ENCODE data around the gene SRP19.

DNA sequence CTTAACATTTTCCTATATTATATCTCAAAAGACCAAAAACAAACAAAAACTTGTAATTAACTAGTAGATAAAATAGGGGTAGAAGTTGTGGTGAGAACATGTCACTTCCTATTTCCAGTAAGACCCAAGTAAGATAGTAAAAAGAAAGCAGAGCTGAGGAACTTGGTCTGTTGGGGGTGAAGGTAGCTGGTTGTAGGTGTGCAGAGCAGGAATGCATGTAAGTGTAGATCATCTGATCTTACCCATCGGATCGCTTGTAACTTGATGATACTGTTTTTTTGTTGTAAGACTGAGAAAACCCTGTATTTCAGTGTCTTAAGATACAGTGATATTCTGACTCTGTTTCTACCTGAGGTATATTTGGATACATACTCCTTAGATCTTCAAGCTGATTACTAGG, 5.7 kb downstream of the SRP19 start:
- no peak for TF ChIP-seq EZH2 (IDR thresholded peaks at IDR 0.05; ENCODE audit: low read length)
- TF ChIP-seq, protein P1, sequence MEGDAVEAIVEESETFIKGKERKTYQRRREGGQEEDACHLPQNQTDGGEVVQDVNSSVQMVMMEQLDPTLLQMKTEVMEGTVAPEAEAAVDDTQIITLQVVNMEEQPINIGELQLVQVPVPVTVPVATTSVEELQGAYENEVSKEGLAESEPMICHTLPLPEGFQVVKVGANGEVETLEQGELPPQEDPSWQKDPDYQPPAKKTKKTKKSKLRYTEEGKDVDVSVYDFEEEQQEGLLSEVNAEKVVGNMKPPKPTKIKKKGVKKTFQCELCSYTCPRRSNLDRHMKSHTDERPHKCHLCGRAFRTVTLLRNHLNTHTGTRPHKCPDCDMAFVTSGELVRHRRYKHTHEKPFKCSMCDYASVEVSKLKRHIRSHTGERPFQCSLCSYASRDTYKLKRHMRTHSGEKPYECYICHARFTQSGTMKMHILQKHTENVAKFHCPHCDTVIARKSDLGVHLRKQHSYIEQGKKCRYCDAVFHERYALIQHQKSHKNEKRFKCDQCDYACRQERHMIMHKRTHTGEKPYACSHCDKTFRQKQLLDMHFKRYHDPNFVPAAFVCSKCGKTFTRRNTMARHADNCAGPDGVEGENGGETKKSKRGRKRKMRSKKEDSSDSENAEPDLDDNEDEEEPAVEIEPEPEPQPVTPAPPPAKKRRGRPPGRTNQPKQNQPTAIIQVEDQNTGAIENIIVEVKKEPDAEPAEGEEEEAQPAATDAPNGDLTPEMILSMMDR (optimal IDR thresholded peaks at IDR 0.05 in 1 of 3, IDR thresholded peaks at IDR 0.05 in 1 of 3, conservative IDR thresholded peaks at IDR 0.05 in 1 of 3; ENCODE audit: extremely low read depth in 1 of 3, insufficient read depth in 2 of 3, low read length in 3 of 3) = no peak
